Neural cell (in vitro differentiated cells): Measurements from ENCODE around the gene IDH3A.

Experiments
- TAF1 ChIP-seq: IDR thresholded peaks from 2 replicates; pipeline ENCODE4 v1.6.1; 2012; ENCODE audit warnings: low read depth
- TF ChIP-seq, protein P1 (sequence below): fragments of 450-650 bp; IDR thresholded peaks from 2 replicates; pipeline ENCODE4 v1.5.1; 2014; ENCODE audit warnings: antibody characterized with exemption, mild to moderate bottlenecking, moderate library complexity; ENCODE audit not compliant: poor library complexity, severe bottlenecking

DNA sequence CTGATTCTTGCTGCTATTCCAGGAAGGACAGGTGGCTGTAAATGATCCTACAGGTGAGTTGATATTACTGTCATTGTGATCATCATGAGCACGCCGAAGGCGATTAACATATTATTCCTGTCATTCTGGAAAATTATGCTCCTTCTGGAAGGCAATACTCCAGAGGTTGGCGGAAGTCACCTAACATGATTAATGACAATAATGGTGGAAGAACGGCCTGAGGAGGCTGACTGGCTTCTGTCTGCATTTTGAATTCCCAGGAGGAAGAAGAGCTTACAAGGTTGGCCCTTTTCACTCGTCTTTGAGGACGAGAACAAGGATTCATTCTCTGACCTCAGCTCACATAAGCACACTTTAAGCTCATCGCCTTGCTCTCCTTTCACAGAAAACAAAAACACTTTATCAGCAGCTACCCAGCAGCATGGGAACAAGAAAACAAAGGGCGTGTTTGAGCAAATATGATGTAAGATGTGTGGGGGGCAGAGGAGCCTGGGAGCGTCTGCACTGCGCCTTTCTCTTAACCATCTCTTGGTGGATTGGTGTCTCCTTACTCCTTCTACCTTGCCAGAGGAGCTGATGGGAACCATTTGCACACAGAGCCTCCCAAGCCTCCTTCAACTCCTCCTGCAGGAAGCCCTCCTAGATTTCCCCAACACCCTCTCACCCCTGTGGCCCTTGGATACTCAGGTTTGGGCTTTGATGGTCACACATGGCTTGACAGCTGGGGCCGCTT is 62.2 kb downstream of the IDH3A start:
- no peak for TF ChIP-seq TAF1
- TF ChIP-seq, protein P1, sequence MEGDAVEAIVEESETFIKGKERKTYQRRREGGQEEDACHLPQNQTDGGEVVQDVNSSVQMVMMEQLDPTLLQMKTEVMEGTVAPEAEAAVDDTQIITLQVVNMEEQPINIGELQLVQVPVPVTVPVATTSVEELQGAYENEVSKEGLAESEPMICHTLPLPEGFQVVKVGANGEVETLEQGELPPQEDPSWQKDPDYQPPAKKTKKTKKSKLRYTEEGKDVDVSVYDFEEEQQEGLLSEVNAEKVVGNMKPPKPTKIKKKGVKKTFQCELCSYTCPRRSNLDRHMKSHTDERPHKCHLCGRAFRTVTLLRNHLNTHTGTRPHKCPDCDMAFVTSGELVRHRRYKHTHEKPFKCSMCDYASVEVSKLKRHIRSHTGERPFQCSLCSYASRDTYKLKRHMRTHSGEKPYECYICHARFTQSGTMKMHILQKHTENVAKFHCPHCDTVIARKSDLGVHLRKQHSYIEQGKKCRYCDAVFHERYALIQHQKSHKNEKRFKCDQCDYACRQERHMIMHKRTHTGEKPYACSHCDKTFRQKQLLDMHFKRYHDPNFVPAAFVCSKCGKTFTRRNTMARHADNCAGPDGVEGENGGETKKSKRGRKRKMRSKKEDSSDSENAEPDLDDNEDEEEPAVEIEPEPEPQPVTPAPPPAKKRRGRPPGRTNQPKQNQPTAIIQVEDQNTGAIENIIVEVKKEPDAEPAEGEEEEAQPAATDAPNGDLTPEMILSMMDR: no peak
